SK-N-MC (cell line): Measurements from ENCODE around the gene SIDT2.

Experiments
- EZH2 ChIP-seq: fragments of 200-600 bp; sonication (generic); IDR thresholded peaks from one replicate; pipeline ENCODE4 v1.6.1; 2017; ENCODE audit warnings: antibody characterized with exemption
- FOXP2 ChIP-seq: optimal IDR thresholded peaks from 2 replicates; pipeline ENCODE3; 2011; ENCODE audit warnings: mild to moderate bottlenecking, moderate library complexity; ENCODE audit not compliant: insufficient read depth; ENCODE audit errors: extremely low read length, control extremely low read depth
- POLR2AphosphoS5 ChIP-seq: IDR thresholded peaks from 2 replicates; pipeline ENCODE4 v1.6.1; 2012; ENCODE audit warnings: mild to moderate bottlenecking, low read depth, low read length, borderline replicate concordance

DNA sequence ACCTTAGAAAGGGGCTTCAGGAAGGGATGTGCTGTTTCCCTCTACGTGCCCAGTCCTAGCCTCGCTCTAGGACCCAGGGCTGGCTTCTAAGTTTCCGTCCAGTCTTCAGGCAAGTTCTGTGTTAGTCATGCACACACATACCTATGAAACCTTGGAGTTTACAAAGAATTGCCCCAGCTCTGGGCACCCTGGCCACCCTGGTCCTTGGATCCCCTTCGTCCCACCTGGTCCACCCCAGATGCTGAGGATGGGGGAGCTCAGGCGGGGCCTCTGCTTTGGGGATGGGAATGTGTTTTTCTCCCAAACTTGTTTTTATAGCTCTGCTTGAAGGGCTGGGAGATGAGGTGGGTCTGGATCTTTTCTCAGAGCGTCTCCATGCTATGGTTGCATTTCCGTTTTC, 18.5 kb downstream of the SIDT2 start:
- TF ChIP-seq EZH2 (no peak), POLR2AphosphoS5 (no peak), FOXP2 (no peak)
